NCI-H1930 (cell line): ENCODE measurements around the gene FN3KRP.

Source experiments
- DNase-seq, 2 experiments: peaks; one replicate each; lab custom pipeline; 2025; lab: John Stamatoyannopoulos, UW

FN3KRP gene

DNA sequence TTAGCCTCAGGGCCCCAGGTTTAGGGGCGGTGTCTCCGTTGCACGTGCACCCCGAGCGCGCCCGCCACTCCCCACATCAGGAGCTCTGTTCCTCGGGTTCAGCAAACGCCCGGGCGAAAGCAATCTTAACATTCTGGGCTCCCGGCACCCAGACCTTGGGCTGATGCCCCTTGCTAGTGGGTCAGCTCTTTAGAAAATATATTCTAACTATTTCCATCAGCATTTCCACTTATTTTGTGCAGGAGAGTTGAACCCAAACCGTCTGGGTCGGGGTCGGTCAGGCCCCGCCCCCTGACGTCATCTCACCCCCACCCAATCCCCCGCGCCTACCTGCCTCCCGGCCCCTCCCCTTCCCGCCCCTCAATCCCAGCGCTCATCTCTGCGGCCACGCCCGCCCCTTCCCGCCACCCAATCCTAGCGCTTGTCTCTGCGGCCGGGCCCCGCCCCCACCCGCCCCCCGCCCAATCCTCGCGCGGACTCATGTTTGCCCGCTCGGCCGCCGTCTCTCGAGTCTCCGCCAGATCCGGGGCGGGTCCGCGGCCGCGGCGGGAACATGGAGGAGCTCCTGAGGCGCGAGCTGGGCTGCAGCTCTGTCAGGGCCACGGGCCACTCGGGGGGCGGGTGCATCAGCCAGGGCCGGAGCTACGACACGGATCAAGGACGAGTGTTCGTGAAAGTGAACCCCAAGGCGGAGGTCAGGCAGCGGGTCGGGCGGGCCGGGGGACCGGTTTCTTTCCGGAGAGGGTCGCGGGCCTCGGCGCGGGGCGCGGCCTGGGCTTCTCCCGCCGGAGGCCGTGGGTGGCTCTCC is at the start of gene FN3KRP:
FN3KRP (plus strand) TSS at position 504 of the 808 bp plus-strand sequence; CDS start at position 554, 50 bp downstream.
- peak; percentile 86 to 89 for DNase-seq

DNA sequence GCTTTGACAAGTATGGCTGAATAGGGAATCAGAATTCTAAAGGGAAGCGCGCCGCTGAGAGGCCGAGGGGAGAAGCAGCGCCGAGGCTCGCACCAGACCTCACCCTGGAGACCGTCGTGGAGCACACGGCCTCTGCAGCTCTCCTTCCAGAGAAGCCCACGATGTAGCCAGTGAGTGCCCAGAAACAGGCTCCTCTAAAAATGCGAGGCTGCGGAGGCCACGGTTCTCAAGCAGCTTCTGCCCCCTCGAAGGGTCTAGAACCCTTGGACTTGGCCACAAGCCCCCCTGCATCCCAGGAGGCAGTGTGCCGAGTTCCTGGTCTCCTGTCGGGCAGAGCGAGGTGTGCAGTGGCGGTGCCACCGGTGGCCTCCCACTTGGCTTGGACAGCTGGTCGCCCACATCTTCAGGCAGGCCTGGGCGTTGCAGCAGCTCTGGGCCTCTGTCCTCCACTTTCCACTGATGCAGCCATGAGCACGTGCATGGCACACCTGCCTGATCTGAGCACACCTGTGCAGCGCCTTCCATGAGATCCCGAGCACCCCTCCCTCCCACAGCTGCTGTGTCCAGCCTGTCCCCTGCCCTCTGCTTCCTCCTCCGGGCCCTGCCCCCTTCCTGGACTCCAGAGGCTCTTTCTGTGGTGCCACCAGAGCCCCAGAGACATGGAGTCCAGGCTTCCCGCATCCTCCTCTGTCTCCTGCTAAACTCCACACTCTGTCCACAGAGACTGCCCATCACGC is 49.4 kb upstream of the FN3KRP start:
- no peak for DNase-seq

DNA sequence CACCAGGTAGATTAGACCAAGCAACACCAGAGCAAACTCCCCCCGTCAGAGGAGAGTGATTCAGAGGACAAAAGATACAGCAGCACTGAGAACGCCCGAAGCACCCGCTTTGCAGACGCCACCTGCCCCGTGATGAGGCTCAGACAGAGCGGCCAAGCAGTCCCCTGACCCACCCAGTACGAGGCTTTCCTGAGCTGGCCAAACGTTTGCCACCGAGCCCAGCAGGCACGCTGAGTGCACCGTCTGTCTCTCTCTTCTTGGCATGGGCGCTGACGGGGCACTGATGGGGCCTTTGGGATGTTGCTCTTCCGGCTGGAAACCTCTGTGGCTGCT is 48.9 kb upstream of the FN3KRP start:
- DNase-seq = no peak

- DNase-seq = no peak
These were observed 48.4 kb upstream of the FN3KRP start for GRCh38 chr17:82668024-82668630.

- DNase-seq = no peak
These were observed 47.8 kb upstream of the FN3KRP start for GRCh38 chr17:82668631-82669099.

- DNase-seq = no peak
These were observed 45.6 kb upstream of the FN3KRP start for GRCh38 chr17:82670661-82671450.

DNA sequence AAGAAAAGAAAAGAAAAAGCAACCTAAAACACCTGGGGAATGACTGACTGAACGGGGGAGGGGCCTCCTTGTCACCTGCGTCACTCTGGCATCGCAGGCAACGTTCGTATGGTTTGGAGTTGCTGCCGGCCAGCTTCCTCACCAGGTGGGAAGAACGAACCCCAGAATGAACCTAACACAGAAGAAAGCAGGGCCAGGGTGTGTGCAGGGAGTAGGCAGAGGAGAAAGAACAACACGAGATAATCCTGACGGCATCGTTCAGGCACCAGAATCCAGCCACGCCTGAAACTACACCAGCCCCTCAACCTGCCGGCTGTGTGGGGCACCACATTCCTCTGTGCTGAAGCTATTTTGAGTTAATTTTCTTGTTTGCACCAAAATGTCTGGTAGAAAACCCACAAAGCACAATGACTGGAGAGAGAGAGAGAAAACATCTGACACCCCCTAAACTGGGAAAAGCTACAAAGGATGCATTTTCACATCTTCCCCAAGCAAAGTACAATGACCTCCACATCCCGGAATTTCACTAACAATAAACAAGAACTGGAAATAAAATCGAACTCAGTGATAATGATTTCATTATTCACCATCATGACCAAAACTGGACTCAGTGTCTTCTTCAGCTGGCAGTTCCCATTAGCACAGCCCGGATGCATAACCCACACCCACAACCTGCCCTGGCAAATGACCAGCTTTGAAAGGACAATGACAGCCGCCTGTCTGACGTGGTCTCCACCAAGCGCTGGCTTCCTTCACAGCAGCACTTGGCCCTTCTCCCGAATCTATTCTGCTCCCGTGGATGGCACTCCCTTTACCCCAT is 41.6 kb upstream of the FN3KRP start:
- DNase-seq = no peak

GRCh38 chr17:82675476-82676245 is 40.8 kb upstream of the FN3KRP start:
- DNase-seq = no peak

- DNase-seq = no peak
These were observed 39.1 kb upstream of the FN3KRP start for GRCh38 chr17:82677353-82677925.

- peak in 1 of 2 experiments; percentile 46 for DNase-seq
These were observed 38.1 kb upstream of the FN3KRP start for GRCh38 chr17:82678265-82678891.

- DNase-seq = no peak
These were observed 36.7 kb upstream of the FN3KRP start for GRCh38 chr17:82679586-82680465.

DNA sequence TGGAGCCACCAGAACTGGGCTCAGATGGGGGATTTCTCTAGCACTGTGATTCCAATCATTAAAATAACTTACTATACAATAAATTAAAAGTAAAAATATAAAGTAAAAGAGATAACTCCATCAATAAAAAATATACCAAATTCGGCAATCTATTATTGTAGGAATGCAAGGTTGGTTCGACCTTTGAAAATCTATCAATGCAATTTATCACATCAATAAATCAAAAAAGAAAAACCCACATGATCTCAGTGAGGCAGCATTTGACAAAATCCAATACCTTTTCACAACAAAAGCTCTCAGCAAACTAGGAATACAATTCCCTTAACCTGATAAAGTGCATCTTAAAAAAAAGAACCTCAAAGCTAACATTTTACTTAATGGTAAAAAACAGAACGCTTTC is 35.0 kb upstream of the FN3KRP start:
- DNase-seq = no peak

DNA sequence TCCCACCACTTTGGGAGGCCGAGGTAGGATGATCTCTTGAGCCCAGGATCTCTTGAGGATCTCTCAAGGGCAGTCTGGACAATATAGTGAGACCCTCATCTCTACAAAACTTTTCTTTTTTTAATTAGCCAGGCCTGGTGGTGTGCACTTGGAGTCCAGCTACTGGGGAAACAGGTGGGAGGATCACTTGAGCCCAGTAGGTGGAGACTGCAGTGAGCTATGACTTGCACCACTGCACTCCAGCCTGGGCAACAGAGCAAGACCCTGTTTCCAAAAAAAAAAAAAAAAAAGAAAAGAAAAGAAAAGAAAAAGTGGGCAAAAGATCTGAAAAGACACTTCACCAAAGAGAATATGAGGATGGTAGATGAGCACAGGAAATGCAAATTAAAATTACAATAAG is 33.0 kb upstream of the FN3KRP start:
- DNase-seq = no peak

DNA sequence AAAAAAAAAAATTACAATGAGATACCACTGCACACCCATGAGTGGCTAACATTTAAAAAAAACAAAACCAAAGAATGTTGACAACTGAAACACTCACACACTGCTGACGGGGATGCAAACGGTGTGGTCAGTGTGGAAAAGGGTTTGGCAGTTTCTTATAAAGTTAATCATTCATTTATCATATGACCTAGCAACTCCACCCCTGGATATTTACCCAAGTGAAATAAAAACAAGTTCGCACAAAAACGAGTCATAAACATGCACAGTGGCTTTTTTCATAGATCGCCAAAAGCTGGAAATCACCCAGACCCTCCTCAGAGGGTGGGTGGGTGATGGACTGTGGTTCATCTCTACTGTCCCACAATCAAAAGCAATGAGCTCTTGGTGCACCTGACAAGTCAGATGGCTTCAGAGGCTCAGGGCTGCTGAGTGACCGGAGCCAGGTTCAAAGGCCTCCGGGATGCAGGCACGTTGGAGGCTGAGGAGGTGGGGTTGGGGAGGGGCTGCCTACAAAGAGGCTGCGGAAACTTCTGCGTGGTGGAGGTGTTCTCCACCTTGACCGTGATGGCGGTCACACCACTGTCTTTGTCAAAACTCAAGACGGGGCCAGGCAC is 32.2 kb upstream of the FN3KRP start:
- no peak for DNase-seq

DNA sequence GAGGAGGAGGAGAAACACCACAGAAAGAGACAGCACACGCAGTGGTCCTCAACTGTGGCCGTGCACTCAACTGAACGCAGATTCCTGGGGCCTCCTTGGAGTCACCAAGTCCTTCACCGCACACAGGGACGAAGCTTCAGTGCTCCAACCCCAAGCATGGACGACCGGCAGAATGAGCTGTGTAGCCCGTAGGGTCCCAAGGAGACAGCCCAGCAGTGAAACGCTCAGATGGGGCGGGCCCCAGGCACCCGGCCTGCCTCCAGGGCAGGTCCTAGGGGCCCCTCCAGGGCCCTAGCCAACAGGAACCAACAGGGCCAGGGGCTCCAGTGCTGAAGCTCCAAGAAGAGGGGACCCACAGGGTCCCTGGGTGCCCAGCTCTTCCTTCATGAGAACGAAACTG is 31.2 kb upstream of the FN3KRP start:
- no peak for DNase-seq

GRCh38 chr17:82686366-82687324 is 29.9 kb upstream of the FN3KRP start:
- no peak for DNase-seq

GRCh38 chr17:82687375-82687861 is 29.1 kb upstream of the FN3KRP start:
- DNase-seq = no peak
